NB4 (cell line): ENCODE results near the gene KNOP1.

Experiments
- CTCF ChIP-seq: IDR thresholded peaks from one replicate; pipeline ENCODE4 v1.5.1; 2012; ENCODE audit warnings: low read depth, low read length
- MAX ChIP-seq: IDR thresholded peaks from 2 replicates; pipeline ENCODE4 v1.6.1; 2011; ENCODE audit warnings: low read depth, low read length

GRCh38 chr16:19696328-19696727, 21.7 kb downstream of the KNOP1 start:
- no peak for TF ChIP-seq CTCF
- TF ChIP-seq MAX = no peak
